HG03460 (cell line): Measurements from ENCODE around the gene ZNF598.
"Not testable (repeated sequence)": the region's sequence is repeated elsewhere in the genome, so short reads cannot be mapped to it uniquely, and the experiment has no call there.

Experiments
- ATAC-seq: cut with Tn5 transposase; IDR thresholded peaks from one replicate; pipeline ENCODE4 v1.9.1; 2021; ENCODE audit not compliant: unreplicated experiment

ZNF598 gene

DNA sequence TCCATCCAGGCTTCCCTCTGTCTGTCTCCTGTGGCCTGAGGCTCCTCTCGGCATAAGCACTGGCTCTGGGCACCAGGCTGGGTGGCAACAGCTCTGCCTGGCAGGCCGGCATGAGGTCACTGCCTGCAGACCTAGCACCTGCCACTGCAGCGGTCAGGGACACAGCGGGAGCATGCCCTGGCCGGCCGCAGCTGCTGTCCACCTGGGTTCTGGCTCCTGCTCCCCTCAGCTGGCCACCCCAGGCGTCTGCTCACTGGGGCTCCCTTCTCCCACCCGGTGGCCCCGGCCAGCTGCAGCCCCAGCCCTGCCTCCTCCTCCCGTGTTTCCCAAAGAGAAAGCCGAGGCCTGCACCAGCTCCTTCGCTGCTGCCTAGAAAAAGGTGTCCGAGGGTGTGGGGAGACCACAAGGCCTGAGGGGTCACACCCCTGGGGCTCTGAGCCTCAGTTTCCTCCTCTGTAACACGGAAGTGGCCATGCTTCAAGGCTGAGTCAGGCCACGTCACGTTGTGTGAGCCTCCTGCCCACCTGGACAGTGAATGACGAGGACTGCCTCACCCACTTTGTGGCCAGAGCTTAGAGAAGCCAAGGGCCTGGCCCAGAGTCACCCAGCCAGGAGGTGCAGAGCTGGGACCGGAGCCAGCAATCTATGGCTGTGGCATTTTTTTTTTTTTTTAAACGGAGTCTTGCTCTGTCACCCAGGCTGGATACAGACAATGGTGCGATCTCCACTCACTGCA, 31.3 kb upstream of the ZNF598 start:
- ATAC-seq, result no peak

DNA sequence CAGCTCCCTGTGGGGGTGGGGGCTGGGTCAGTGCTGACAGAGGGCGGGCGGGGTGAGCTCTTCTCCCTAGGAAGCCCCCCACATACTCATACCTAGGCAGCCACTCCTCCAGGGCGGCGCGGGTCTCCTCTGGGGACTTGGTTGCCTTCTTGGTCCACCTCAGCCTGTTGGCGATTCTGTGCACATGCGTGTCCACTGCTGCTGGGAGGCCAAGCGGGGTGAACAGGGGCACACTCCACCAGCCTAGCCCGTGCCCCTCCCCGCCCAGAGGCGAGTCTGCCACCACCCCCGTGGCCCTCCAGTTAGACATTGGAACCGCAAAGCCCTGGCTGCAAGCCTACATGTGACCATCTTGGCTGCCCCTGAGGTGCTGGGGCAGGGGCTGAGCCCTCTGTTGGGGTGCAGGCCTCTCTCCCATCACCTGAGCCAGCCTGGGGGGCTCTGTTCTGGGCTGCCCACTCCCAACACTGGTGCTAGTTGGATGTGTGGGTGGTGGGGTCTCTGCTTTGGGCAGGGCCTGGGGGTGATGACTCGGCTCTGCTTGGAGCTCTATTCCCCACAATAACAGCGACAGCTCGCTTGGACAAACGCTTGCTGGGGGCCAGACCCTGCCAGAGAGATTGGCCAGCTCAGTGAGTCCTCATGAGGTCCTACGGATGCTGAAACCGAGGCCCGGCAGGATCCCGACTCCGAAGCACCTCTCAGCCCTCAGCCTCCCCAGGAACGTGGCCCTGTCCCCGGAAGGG, 30.6 kb upstream of the ZNF598 start:
- ATAC-seq, result no peak

DNA sequence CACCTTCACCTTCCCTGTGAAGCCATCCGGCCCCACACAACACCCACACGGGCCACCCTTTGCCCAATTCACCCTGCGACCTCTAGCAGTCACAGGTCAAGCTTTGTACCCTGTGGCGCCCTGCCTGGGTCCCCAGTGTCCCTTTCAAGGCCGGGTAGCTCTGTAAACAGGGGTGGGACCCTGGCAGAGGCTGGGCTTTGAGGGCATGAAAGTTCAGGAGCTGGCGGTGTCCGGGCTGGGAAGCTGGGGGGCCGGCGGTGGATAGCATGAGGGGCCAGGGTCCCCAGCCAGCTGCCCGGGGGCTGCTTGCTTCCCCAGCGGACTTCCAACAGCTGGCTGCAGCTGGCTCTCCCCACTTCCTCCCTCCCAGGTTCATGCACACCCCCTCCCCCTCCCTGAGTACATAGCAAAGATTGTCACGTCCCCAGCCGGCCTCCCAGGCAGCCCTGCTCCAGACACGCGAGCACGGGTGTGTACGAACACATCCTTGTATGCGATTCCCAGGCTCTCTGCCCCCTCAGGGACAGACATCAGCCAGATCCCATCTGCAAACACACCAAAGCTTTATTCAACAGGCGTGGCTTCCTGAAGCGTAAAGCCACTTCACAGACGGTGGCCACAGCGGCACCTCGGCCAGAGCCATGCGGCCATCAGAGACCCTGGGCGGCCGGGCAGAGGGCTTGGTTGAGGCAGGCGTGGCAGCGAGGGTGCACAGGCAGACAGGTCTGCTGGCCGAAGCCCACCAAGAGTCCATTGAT, 29.8 kb upstream of the ZNF598 start:
- no peak for ATAC-seq

DNA sequence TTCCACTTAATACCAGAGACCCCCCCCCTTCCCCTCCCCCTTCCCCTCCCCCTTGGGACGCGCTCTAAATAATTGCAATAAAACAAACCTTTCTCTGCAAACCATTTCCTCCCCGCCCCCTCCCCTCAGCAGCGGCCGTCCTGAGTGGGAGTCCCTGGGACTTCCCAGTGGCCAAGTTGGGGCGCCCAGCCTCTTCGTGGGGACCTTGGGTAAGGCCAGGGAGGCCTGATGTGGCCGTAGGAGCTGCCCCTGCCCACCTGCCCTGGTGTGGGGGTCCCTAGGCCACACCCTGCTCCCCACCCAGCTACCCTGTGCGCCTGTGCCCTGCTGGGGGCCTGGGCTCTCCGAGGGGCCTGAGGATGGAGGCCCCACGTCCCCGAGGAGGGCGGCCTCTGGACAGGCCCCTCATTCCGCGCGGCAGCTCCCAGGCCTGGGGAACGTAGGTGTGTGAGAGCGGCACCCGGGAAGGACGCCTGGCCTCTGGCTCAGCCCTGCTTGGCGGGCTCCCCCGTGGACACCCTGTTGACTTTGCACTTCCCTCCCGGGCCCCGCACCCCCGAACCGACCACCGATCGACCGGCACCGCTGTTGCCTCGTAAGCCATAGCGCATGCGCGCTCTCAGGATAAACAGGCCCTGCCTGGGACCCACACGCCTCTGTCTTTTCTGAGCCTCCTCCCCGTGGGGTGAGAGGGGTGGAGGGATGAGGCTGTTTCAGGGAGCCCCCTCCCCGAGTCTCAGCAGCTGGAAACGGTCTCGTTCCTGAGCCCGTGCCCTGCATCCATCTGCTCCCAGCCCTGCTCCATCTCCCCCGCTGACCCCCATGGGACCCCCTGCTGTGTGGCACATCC, 29.0 kb upstream of the ZNF598 start:
- ATAC-seq, result no peak

DNA sequence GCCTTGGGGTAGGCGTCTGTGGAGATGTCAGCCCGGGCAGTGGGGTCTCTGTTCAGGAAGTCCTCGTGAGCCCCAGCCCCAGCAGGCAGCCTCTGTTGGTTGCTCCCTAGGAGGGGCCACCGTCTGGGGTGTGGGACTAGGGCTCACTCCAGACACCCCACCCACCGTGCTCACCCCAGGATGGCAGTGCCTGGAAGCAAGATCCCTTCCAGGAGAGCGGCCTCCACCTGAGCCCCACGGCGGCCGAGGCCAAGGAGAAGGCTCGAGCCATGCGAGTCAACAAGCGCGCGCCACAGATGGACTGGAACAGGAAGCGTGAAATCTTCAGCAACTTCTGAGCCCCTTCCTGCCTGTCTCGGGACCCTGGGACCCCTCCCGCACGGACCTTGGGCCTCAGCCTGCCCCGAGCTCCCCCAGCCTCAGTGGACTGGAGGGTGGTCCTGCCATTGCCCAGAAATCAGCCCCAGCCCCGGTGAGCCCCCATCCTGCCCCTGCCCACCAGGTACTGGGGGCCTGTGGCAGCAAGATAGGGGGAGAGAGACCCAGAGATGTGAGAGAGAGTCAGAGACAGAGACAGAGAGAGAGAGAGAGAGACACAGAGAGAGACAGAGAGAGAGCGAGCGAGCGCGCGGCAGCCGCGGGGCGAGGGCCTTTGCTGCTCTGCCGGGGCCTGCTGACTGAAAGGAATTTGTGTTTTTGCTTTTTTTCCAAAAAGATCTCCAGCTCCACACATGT, 28.2 kb upstream of the ZNF598 start:
- ATAC-seq, result no peak

DNA sequence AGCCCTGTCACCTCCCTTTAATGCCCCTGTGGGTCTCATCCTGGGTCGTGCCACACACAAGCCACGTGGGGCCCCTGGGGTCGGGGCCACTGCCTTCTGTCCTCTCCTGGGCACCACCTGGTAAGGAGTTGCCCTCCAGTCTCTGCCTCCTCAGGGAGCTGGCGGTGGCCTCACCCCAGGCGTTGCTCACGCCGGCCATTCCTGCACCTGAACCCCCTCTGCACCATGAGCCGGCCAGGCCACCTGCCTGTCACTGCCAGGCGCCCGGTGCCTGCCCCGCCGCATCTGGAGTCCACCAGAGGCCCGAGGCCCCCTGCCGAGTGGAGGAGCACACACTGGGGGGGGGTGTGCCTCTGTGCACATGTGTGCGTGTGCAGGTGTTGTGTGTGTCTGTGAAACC, 27.5 kb upstream of the ZNF598 start:
- no peak for ATAC-seq

DNA sequence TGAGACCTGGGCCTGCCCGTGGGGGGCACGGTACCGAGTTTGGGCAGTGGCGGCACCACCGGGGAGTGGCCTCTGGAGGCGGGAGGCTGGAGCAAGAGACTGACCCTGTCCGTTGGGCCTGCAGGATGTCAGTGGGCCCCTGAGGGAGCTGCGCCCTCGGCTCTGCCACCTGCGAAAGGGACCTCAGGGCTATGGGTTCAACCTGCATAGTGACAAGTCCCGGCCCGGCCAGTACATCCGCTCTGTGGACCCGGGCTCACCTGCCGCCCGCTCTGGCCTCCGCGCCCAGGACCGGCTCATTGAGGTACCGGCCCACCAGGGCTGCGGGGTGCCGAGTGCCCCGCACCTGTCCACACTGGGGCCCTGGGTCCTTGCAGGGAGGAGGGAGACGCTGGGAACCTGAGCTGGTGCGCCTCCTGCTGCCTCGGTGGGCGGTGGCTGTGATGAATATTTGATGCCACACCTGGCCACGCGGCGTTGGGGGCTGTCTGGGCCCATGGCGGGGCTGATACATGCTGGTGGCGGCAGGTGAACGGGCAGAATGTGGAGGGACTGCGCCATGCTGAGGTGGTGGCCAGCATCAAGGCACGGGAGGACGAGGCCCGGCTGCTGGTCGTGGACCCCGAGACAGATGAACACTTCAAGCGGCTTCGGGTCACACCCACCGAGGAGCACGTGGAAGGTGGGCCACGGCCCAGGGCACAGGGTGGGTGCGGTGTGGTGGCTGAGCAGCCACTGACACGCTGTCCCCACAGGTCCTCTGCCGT, 26.8 kb upstream of the ZNF598 start:
- ATAC-seq, result no peak

DNA sequence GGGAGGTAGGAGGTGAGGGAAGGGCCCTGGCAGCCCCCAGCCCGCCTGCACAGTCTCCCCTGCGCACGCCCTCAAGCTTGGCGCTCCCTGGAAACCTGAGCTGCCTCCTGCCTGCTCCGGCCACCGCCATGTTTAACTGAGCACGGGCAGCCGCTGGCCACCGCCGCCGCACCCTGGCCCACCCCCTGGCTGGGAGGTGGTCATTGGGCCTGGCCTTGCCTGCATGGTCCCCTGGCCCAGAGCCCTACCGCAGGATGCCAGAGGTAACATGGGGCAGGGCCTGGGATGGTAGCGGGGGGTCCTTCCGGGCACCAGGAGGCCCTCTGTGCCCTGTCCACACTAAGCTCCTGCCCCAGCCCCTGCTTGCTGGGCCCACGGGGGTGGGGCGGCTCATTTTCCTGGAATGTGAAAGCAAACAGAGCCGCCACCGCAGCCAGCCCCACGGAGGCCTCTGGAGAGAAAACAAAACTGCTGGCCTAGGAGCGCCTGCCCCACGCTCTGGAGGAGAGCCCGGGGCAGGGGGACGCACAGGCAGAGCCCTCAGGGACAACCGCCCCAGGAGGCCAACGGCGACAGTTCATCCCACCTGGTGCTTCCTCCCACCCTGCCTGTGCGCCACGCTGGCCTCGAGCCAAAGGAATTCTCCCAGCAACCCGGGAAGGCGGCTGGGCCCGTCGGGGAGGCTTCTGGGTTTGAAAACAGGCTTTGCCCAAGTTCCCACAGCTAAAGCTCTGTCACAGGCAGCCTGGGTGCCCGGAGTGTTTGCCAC, 26.0 kb upstream of the ZNF598 start:
- ATAC-seq, result no peak

DNA sequence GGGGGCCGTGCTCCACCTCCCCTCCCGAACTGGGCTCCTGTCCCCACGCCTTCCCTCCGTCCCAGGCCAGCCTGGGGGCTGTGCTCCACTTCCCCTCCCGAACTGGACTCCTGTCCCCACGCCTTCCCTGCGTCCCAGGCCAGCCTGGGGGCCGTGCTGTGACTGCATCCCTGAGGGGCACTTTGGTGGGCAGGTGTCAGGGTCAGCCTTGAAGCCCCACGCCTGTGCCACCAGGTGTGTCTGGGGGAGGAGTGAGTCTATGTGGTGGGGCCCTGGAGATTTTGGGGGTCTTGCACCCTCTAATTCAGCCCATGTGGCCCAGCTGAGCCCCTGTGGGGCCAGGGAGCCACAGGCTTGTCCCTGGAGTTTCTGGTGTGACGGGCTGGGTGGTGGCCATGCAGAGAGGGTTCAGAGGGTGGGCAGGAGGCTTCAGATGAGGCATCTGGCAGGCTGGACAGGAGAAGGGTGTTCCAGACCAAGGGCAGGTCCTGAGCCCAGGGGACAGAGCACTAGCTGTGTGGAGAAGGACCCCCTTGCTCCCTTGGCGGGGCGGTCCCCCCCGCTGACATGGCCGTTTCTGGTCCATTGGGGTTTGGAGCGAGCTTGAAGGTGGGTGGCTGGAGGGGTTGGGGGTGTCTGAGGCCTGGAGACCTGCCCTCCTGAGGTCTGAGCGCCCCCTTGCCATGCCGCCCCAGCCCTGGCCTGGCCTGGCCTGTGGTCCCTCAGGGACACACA, 25.2 kb upstream of the ZNF598 start:
- ATAC-seq, result no peak

DNA sequence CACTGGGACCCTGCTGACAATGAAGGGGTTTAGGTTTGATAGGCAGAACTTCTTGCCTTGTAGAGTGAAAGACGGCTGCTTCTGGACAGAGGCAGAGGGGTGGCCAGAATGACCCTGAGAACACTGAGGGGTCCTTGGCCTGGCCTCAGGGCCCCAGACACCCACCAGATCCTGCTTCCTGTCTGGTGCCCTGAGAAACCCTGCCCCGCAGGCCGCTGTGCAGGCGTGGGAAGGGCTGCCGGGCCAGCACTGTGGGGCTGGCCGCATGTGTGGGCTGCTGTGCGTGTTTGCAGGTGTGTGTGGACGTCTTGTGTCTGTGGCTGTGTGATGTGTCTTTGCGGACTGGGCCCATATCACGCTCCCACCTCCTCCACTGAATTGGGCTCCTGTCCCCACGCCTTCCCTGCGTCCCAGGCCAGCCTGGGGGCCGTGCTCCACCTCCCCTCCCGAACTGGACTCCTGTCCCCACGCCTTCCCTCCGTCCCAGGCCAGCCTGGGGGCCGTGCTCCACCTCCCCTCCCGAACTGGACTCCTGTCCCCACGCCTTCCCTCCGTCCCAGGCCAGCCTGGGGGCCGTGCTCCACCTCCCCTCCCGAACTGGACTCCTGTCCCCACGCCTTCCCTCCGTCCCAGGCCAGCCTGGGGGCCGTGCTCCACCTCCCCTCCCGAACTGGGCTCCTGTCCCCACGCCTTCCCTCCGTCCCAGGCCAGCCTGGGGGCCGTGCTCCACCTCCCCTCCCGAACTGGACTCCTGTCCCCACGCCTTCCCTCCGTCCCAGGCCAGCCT, 24.5 kb upstream of the ZNF598 start:
- not testable (repeated sequence) for ATAC-seq

DNA sequence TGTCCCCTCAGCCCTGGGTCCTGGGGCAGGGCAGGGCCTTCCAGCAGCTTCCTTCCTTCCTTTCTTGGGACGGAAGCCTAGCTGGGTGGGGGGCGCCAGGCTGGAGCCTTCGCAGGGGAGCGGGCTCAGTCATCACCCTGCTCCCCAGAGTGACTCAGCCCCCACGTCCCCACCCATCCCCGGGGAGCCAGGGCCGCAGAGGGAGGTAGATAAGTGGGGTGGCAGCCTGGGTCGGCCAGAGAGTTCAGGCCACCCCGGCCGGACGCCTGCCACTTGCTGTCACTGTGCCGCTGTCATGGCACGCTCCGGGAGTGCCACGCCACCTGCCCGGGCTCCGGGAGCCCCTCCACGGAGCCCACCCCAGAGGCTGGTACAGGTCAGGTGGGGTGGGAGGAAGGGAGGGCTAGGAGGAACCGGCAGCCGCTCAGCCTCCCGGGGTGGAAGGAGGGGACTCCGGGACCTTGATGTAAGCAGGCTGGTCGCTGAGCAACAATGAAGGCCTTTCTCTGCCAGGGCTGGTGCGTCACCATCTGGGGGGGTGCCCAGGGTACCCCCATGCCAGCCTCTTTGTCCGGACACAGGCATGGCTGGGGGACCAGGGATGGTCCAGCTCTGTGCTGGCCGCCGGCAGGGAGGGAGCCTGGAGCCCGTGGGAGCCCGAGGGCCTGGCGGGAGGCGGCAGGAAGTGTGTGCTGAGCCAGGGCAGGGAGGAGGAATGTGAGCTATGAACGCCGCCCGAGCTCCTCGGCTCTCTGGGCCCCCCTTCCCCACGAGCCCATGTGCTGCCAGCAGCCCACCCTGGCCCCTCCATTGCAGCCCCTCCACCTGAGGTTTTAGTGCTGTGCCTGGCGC, 23.7 kb upstream of the ZNF598 start:
- ATAC-seq, result no peak

DNA sequence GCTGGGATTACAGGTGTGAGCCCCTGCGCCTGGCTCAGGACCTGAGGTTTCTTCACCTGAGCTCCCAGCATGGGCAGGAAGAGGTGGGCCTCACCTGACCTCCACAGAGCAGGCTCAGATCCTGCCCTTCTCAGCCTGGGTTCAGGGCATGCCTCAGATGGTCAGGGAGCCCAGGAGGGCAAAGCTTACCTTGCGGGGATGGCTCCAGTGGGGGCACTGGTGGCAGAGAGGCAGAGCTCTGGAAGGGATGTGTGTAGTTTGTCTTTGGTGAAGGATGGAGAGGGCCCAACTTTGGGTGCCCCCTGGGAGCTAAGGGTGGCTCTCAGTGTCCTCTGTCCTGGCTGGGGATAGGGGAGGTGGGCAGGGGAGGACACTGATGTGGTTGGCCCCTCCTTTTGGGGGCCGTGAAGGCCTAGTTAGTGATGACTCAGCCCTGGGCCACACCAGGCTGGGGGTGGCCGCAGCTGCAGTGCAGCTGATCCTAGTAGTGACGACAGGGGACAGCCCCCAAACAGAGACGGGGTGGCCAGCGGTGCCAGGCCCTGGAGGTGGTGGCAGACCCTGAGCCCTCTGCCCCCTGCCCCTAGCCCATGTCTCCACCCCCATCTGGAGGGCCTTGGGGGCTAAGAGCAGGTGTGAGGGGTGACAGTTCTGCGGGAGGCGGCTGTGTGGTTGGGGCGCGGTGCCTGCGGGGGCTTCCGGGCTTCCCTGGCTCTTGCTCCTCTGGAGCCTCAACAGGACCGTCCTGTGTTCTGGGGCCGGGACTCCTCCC, 22.9 kb upstream of the ZNF598 start:
- ATAC-seq, result no peak

DNA sequence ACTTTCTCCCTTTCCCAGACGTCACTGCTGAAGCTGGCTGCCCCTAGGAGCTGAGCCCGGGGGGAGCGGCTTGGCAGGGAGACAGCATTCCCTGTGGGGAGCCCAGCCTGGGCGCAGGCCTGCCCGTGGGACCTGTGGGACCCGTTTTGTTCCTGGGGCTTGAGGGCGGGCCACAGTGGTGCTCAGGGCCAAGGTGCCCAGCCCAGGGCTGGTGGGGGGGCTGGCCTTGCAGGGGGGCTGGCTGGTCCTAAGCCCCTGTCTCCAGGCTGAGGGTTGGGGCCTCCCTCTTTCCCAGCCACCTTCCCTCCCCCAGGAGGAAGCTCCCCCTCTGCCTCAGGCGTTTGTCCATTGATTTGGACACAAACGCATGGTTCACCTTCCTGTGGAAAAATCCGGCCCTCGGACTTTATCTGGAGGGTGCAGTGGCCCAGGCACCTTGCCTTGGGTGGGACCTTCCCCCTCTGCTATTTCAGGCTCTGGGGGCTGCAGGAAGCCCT, 21.5 kb upstream of the ZNF598 start:
- ATAC-seq, result no peak

DNA sequence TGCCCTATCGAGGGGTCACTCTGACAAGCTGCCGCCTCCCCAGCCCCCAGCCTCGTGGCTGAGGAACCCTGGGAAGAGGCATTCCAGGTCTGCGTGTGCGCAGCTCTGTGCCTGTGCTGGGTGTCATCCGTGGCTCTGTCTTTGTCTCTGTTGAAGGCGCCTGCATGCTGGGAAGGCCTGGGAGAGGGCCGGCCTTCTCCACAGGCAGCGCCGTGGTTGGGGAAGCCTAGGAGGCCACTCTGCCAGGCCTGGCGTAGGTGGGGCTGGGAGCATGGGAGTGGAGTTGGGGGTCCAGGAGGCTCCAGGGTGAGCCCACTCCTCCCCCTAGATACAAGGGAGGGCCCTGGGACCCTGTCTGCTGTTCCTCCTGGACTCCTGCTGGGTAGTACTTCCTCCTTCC, 20.4 kb upstream of the ZNF598 start:
- ATAC-seq, result no peak

DNA sequence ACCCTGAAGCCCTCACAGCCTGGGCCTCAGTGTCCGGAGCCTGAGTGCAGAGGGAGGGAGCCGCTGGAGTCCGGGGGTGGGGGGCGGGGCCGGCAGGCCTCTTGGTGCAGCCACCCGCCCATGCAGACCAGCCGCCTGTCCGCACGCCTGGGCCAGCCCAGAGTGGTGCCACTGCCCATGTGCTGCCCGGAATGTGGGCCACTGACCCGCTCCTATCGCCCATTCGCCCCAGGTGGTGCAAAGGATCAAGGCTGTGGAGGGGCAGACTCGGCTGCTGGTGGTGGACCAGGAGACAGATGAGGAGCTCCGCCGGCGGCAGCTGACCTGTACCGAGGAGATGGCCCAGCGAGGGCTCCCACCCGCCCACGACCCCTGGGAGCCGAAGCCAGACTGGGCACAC, 19.7 kb upstream of the ZNF598 start:
- ATAC-seq, result no peak
